PC-9 (cell line): ENCODE data around the gene SIPA1L2.

Source experiments
- EZH2 ChIP-seq: fragments of 200-600 bp; sonication (generic); IDR thresholded peaks from 2 replicates; pipeline ENCODE4 v1.8.0; 2017; ENCODE audit warnings: antibody characterized with exemption, low read depth
- TF ChIP-seq, protein P1 (sequence below): fragments of 200-600 bp; sonication (generic); conservative IDR thresholded peaks from 2 replicates; pipeline ENCODE4 v1.6.1; 2017; ENCODE audit warnings: mixed run types, antibody characterized with exemption, mild to moderate bottlenecking, moderate library complexity

DNA sequence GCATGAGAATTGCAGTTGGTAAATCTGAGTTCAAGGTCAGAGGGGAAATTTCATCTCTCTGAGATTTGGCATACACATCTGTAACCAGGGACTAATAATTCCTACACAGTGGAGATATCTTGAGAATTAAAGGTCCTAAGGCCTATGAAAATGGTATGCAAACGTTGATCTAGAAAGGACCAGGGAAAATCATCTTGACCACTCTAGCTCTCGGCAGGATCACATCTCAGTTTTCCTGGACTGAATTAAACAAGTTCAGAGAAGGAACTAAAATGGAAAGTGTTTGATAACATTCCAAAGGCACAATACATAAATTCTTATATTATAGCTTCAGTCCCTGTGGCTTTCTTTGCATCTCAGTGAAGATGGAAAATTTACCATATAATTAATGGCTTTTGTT, 28.5 kb upstream of the SIPA1L2 start:
- TF ChIP-seq, protein P1, sequence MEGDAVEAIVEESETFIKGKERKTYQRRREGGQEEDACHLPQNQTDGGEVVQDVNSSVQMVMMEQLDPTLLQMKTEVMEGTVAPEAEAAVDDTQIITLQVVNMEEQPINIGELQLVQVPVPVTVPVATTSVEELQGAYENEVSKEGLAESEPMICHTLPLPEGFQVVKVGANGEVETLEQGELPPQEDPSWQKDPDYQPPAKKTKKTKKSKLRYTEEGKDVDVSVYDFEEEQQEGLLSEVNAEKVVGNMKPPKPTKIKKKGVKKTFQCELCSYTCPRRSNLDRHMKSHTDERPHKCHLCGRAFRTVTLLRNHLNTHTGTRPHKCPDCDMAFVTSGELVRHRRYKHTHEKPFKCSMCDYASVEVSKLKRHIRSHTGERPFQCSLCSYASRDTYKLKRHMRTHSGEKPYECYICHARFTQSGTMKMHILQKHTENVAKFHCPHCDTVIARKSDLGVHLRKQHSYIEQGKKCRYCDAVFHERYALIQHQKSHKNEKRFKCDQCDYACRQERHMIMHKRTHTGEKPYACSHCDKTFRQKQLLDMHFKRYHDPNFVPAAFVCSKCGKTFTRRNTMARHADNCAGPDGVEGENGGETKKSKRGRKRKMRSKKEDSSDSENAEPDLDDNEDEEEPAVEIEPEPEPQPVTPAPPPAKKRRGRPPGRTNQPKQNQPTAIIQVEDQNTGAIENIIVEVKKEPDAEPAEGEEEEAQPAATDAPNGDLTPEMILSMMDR: no peak
- no peak for TF ChIP-seq EZH2
